IMR-90 (cell line): ENCODE data around the gene TLR9. TPM values are rescaled to one million over a fixed set of nuclear protein-coding genes. Genes with fewer than 3 reads are reported as not detected.

ENCODE experiments used
- ATAC-seq: fragments of 200-7000 bp; cut with Tn5 transposase; 2 replicates; pipeline ENCODE4 v1.9.1; 2020; ENCODE audit warnings: low read depth, mild to moderate bottlenecking, moderate library complexity
- BruUV-seq: library from RNA; stranded (reverse); fragments of 400-500 nt; replicated peaks from 2 replicates; lab custom pipeline; 2021; lab: Mats Ljungman, UMichigan
- CTCF ChIA-PET: fragments of 300-600 bp; formaldehyde crosslinking; extraction: SDS; loops from one replicate; lab custom pipeline; 2021; ENCODE audit warnings: antibody characterized with exemption; lab: Yijun Ruan, JAX
- POLR2A ChIA-PET: fragments of 300-600 bp; sonication (Branson Sonifier 250); formaldehyde crosslinking; loops from one replicate; lab custom pipeline; 2022; ENCODE audit warnings: antibody characterized with exemption; ENCODE audit not compliant: unreplicated experiment; lab: Charles Lee
- DNase-seq: peaks from one replicate; pipeline ENCODE4 v3.0.0; 2013
- H2AFZ ChIP-seq: replicated peaks from 2 replicates; pipeline ENCODE3; 2013; ENCODE audit warnings: low read length, mild to moderate bottlenecking; ENCODE audit not compliant: poor library complexity
- H2AK5ac ChIP-seq: 2 replicates; pipeline ENCODE4 v1.6.1; 2013; ENCODE audit warnings: low read depth, low read length, inconsistent platforms
- H2AK9ac ChIP-seq: replicated peaks from 2 replicates; pipeline ENCODE3; 2013; ENCODE audit warnings: mild to moderate bottlenecking, low read depth, low read length, moderate library complexity; ENCODE audit not compliant: poor library complexity
- H2BK120ac ChIP-seq: 2 replicates; pipeline ENCODE4 v1.6.1; 2013; ENCODE audit warnings: low read depth, low read length, inconsistent platforms
- H2BK15ac ChIP-seq: 3 replicates; pipeline ENCODE4 v1.6.1; 2013; ENCODE audit warnings: low read depth, low read length, inconsistent platforms
- H2BK20ac ChIP-seq: 2 replicates; pipeline ENCODE4 v1.6.1; 2013; ENCODE audit warnings: low read depth, mild to moderate bottlenecking, inconsistent platforms, low read length, moderate library complexity
- H2BK5ac ChIP-seq: 2 replicates; pipeline ENCODE4 v1.6.1; 2013; ENCODE audit warnings: mild to moderate bottlenecking, low read depth, low read length, inconsistent platforms; ENCODE audit not compliant: poor library complexity, severe bottlenecking
- H3K14ac ChIP-seq: replicated peaks from 2 replicates; pipeline ENCODE4 v1.6.1; 2013; ENCODE audit warnings: low read depth, low read length, inconsistent platforms
- H3K18ac ChIP-seq: 2 replicates; pipeline ENCODE4 v1.6.1; 2013; ENCODE audit warnings: low read depth, low read length, control low read depth
- H3K23ac ChIP-seq: 2 replicates; pipeline ENCODE4 v1.6.1; 2013; ENCODE audit warnings: low read depth, low read length, inconsistent platforms
- H3K27ac ChIP-seq: 2 replicates; pipeline ENCODE4 v1.5.1; 2013; ENCODE audit warnings: mild to moderate bottlenecking, control low read depth, low read length; ENCODE audit not compliant: insufficient read depth
- H3K27me3 ChIP-seq: 2 replicates; pipeline ENCODE4 v1.6.1; 2013; ENCODE audit warnings: low read length; ENCODE audit not compliant: control insufficient read depth, insufficient read depth
- H3K36me3 ChIP-seq: 2 replicates; pipeline ENCODE4 v1.6.1; 2013; ENCODE audit warnings: low read length, mixed read lengths; ENCODE audit not compliant: control insufficient read depth, insufficient read depth
- H3K4ac ChIP-seq: 2 replicates; pipeline ENCODE4 v1.6.1; 2013; ENCODE audit warnings: low read depth, low read length, inconsistent platforms
- H3K4me1 ChIP-seq: 2 replicates; pipeline ENCODE4 v1.6.1; 2013; ENCODE audit warnings: low read length, mixed read lengths; ENCODE audit not compliant: control insufficient read depth, insufficient read depth
- H3K4me2 ChIP-seq: 2 replicates; pipeline ENCODE4 v1.6.1; 2013; ENCODE audit warnings: low read depth, mild to moderate bottlenecking, control low read depth, low read length, moderate library complexity
- H3K4me3 ChIP-seq: 2 replicates; pipeline ENCODE4 v1.5.1; 2013; ENCODE audit warnings: low read depth, mild to moderate bottlenecking, control low read depth, low read length, moderate library complexity; ENCODE audit not compliant: insufficient read depth
- H3K56ac ChIP-seq: 2 replicates; pipeline ENCODE4 v1.6.1; 2013; ENCODE audit warnings: low read length, inconsistent platforms; ENCODE audit not compliant: insufficient read depth; ENCODE audit errors: extremely low read depth
- H3K79me1 ChIP-seq, 2 experiments: 2 replicates each; pipeline ENCODE4 v1.6.1; 2013; ENCODE audit warnings: low read length in 2 of 2, inconsistent platforms in 1 of 2, low read depth in 1 of 2
- H3K9ac ChIP-seq: 2 replicates; pipeline ENCODE4 v1.6.1; 2013; ENCODE audit warnings: low read depth, low read length, control low read depth
- H3K9me1 ChIP-seq: 2 replicates; pipeline ENCODE4 v1.6.1; 2013; ENCODE audit warnings: low read length, inconsistent platforms; ENCODE audit not compliant: insufficient read depth
- H3K9me3 ChIP-seq: 2 replicates; pipeline ENCODE4 v1.6.1; 2013; ENCODE audit warnings: low read length; ENCODE audit not compliant: control insufficient read depth, insufficient read depth
- H4K20me1 ChIP-seq: 2 replicates; pipeline ENCODE4 v1.6.1; 2013; ENCODE audit warnings: low read length, inconsistent platforms; ENCODE audit not compliant: insufficient read depth
- H4K5ac ChIP-seq: 2 replicates; pipeline ENCODE4 v1.6.1; 2013; ENCODE audit warnings: mild to moderate bottlenecking, low read depth, low read length, control low read depth
- H4K8ac ChIP-seq, 2 experiments: 2 replicates each; pipeline ENCODE4 v1.6.1; 2013; ENCODE audit warnings: low read depth in 2 of 2, low read length in 2 of 2, control low read depth in 1 of 2, inconsistent platforms in 1 of 2
- H4K91ac ChIP-seq: 2 replicates; pipeline ENCODE4 v1.6.1; 2013; ENCODE audit warnings: low read depth, low read length, inconsistent platforms; ENCODE audit not compliant: insufficient read depth
- BHLHE40 ChIP-seq: fragments of 150-350 bp; IDR thresholded peaks from 2 replicates; pipeline ENCODE4 v1.6.1; 2016; ENCODE audit warnings: mild to moderate bottlenecking, low read depth, low read length
- CEBPB ChIP-seq: IDR thresholded peaks from 2 replicates; pipeline ENCODE4 v1.6.1; 2012; ENCODE audit warnings: low read depth, low read length, improper control_type of control experiment
- CHD1 ChIP-seq: IDR thresholded peaks from 2 replicates; pipeline ENCODE4 v1.6.1; 2012; ENCODE audit warnings: low read depth, low read length, improper control_type of control experiment
- CTCF ChIP-seq: conservative IDR thresholded peaks from 2 replicates; pipeline ENCODE4 v1.5.1; 2012; ENCODE audit warnings: mild to moderate bottlenecking, low read depth, low read length, improper control_type of control experiment
- ELK1 ChIP-seq: fragments of 150-350 bp; IDR thresholded peaks from 2 replicates; pipeline ENCODE4 v1.6.1; 2016; ENCODE audit warnings: low read depth, mild to moderate bottlenecking, low read length, moderate library complexity, borderline replicate concordance
- MAFK ChIP-seq: IDR thresholded peaks from 2 replicates; pipeline ENCODE4 v1.6.1; 2012; ENCODE audit warnings: low read depth, low read length, improper control_type of control experiment
- MAZ ChIP-seq: IDR thresholded peaks from 2 replicates; pipeline ENCODE4 v1.6.1; 2012; ENCODE audit warnings: low read depth, mild to moderate bottlenecking, low read length, improper control_type of control experiment, moderate library complexity, borderline replicate concordance
- MXI1 ChIP-seq: IDR thresholded peaks from 2 replicates; pipeline ENCODE4 v1.6.1; 2012; ENCODE audit warnings: low read depth, mild to moderate bottlenecking, low read length, moderate library complexity, borderline replicate concordance
- NFE2L2 ChIP-seq: fragments of 150-350 bp; IDR thresholded peaks from 2 replicates; pipeline ENCODE4 v1.6.1; 2016; ENCODE audit warnings: low read depth, mild to moderate bottlenecking, low read length
- POLR2A ChIP-seq: IDR thresholded peaks from 2 replicates; pipeline ENCODE4 v1.6.1; 2012; ENCODE audit warnings: mild to moderate bottlenecking, low read depth, low read length
- RAD21 ChIP-seq: IDR thresholded peaks from 2 replicates; pipeline ENCODE4 v1.6.1; 2012; ENCODE audit warnings: low read length, improper control_type of control experiment
- RCOR1 ChIP-seq: IDR thresholded peaks from 2 replicates; pipeline ENCODE4 v1.6.1; 2012; ENCODE audit warnings: mild to moderate bottlenecking, low read length, improper control_type of control experiment; ENCODE audit not compliant: insufficient replicate concordance
- RFX5 ChIP-seq: IDR thresholded peaks from 2 replicates; pipeline ENCODE4 v1.8.0; 2012; ENCODE audit warnings: low read depth, mild to moderate bottlenecking, low read length, moderate library complexity
- WGBS, 2 experiments: methylation state at CpG; one replicate each; pipeline versions ENCODE4 v1.1.5 to v1.1.7; 2013; ENCODE audit warnings: missing lambda C conversion rate in 2 of 2; ENCODE audit not compliant: insufficient read length in 1 of 2; ENCODE audit errors: extremely low coverage in 2 of 2; 5-methylcytosine and 5-hydroxymethylcytosine counted together
- dilution Hi-C: fragments of 300-500 bp; cut with HindIII; formaldehyde crosslinking; loops from one replicate; pipeline ENCODE4 v1.14.3; 2018; ENCODE audit warnings: low sequenced_read_pairs; ENCODE audit not compliant: unreplicated experiment
- in situ Hi-C: fragments of 300-500 bp; cut with MboI; formaldehyde crosslinking; loops from 3 replicates; pipeline ENCODE4 v1.14.3; 2019; ENCODE audit warnings: low sequenced_read_pairs, inconsistent platforms, mixed read lengths
- intact Hi-C: fragments of 100-400 bp; cut with micrococcal nuclease; formaldehyde crosslinking; loops from 2 replicates; pipeline ENCODE4 v1.10.0; 2022
- polyA plus RNA-seq, 3 experiments: library from polyadenylated mRNA; depleted of rRNA; stranded (reverse); fragments of >200 nt; gene quantifications; 2 replicates each; pipeline ENCODE4 v1.2.3, GENCODE V29; 2012; ENCODE audit warnings: low replicate concordance in 1 of 3
- total RNA-seq: library from RNA; depleted of rRNA; stranded (reverse); fragments of >200 nt; gene quantifications from 2 replicates; pipeline ENCODE4 v1.2.3, GENCODE V29; 2012

The TLR9 gene
- total and polyA plus RNA-seq, 2 of the 4 experiments (the other 2 are of a cell fraction): not detected

- H3K27ac ChIP-seq: peak overlapping the region; percentile 12; the same call in 1 of the 2 replicates
- H3K4ac ChIP-seq: peak overlapping the region; percentile 75
- POLR2A ChIA-PET: interaction anchor here (1.1 kb wide), 1 partner anchor 14 kb away, joined by 3 read pairs; no protein-coding TSS in a partner anchor
- H2BK20ac ChIP-seq: 0 out of 2 replicates have a peak overlapping the region, but pooled peaks have one; percentile 30
- intact Hi-C loops (no loop called here), dilution Hi-C loops (no loop called here), in situ Hi-C loops (no loop called here)
- peaks cover 34% of the 10 kb centered on the region for H3K9me1 ChIP-seq
- BruUV-seq: no TSS peak
- 0 out of 2 replicates have a peak, but pooled peaks cover 1% of the 10 kb centered on the region for H3K9me3 ChIP-seq
- H2AK5ac ChIP-seq: peak overlapping the region; percentile 95
- no peak overlapping the region for H2BK5ac ChIP-seq
- H3K9ac ChIP-seq: peak overlapping the region; percentile 5
- H3K23ac ChIP-seq: peak overlapping the region; percentile 64
- H3K36me3 ChIP-seq: peaks cover 26% of the 10 kb centered on the region
- peak overlapping the region; percentile 82 for H2AK9ac ChIP-seq
- H3K27me3 ChIP-seq: no peaks in the 10 kb centered on the region
- peaks cover 9 to 64% of the 10 kb centered on the region in 2 experiments for H3K79me1 ChIP-seq
- H2BK120ac ChIP-seq: peak overlapping the region; percentile 26; the same call in 1 of the 2 replicates
- peak overlapping the region; percentile 79 for H3K14ac ChIP-seq
- peak overlapping the region; percentile 4 for H4K5ac ChIP-seq
- peak overlapping the region; percentile 99 for H2AFZ ChIP-seq
- peak overlapping the region; percentile 71; the same call in 1 of the 2 replicates for H4K91ac ChIP-seq
- peak overlapping the region; percentile 78 to 95; a peak in 3 of 4 replicates for H4K8ac ChIP-seq
- H3K4me3 ChIP-seq: peak overlapping the region; percentile 70
- no peak; the same call in none of the 2 replicates for ATAC-seq
- no peak overlapping the region for H3K56ac ChIP-seq
- 20% methylated on average over 1 of the region's 8 CpGs; no CpG with 5 or more reads in 1 of the 2 experiments for WGBS, 2 experiments
- H3K4me2 ChIP-seq: peak overlapping the region; percentile 84
- TF ChIP-seq RAD21 (no peak), NFE2L2 (no peak), ELK1 (no peak), MXI1 (no peak), BHLHE40 (no peak), CTCF (no peak), RFX5 (no peak), RCOR1 (no peak), CEBPB (no peak), POLR2A (no peak), CHD1 (no peak), MAZ (no peak), MAFK (no peak)
- H3K18ac ChIP-seq: no peak overlapping the region; the same call in 1 of the 2 replicates
- peaks cover 20% of the 10 kb centered on the region for H3K4me1 ChIP-seq
- CTCF ChIA-PET: interaction anchor here (1.2 kb wide), 1 partner anchor 12 kb away, joined by 3 read pairs; no protein-coding TSS in a partner anchor
- DNase-seq: no peak
- peaks cover 12% of the 10 kb centered on the region; the same call in 1 of the 2 replicates for H4K20me1 ChIP-seq
- H2BK15ac ChIP-seq: no peak overlapping the region
Measured at GRCh38 chr3:52246264-52246620, 20.8 kb upstream of the TLR9 start.
